H1 (cell line): ENCODE measurements around the gene ADH1A. TPM values are rescaled to one million over a fixed set of nuclear protein-coding genes. Genes with fewer than 3 reads are reported as not detected.

ENCODE experiments used
- CTCF ChIA-PET: fragments of 300-600 bp; sonication (Branson Sonifier 250); formaldehyde crosslinking; loops from one replicate; lab custom pipeline; 2021; ENCODE audit not compliant: partially characterized antibody; lab: Charles Lee
- POLR2A ChIA-PET: fragments of 300-600 bp; sonication (Branson Sonifier 250); formaldehyde crosslinking; loops from one replicate; lab custom pipeline; 2021; ENCODE audit warnings: inconsistent platforms; ENCODE audit not compliant: partially characterized antibody; lab: Charles Lee
- DNase-seq, 2 experiments: peaks; one replicate each; pipeline versions ENCODE4 v3.0.0 to v3.0.0-alpha.2; 2010 to 2022; ENCODE audit warnings: low spot score in 2 of 2, low read depth in 1 of 2, mixed read lengths in 1 of 2
- FAIRE-seq: peaks from 2 replicates; lab custom pipeline; 2011; peaks lifted over from hg19 to GRCh38; lab: Jason Lieb, UNC
- H2AFZ ChIP-seq: 2 replicates; pipeline ENCODE4 v1.8.1; 2012; ENCODE audit warnings: low read length, inconsistent platforms
- H2AK5ac ChIP-seq: 2 replicates; pipeline ENCODE4 v1.6.1; 2013; ENCODE audit warnings: low read depth, low read length
- H2BK120ac ChIP-seq: replicated peaks from 2 replicates; pipeline ENCODE3; 2013; ENCODE audit warnings: low read depth, low read length, inconsistent platforms
- H2BK12ac ChIP-seq: 2 replicates; pipeline ENCODE4 v1.6.1; 2013; ENCODE audit warnings: low read depth, low read length
- H2BK15ac ChIP-seq: 2 replicates; pipeline ENCODE4 v1.6.1; 2013; ENCODE audit warnings: low read length
- H2BK20ac ChIP-seq: 2 replicates; pipeline ENCODE4 v1.6.1; 2013; ENCODE audit warnings: low read length
- H2BK5ac ChIP-seq: 2 replicates; pipeline ENCODE4 v1.6.1; 2013; ENCODE audit warnings: low read depth, low read length
- H3K14ac ChIP-seq: 2 replicates; pipeline ENCODE4 v1.6.1; 2013; ENCODE audit warnings: inconsistent platforms; ENCODE audit not compliant: insufficient read length
- H3K18ac ChIP-seq: 2 replicates; pipeline ENCODE4 v1.6.1; 2013; ENCODE audit warnings: low read length; ENCODE audit errors: extremely low read depth
- H3K23ac ChIP-seq: 2 replicates; pipeline ENCODE4 v1.6.1; 2013; ENCODE audit warnings: inconsistent platforms; ENCODE audit not compliant: insufficient read length
- H3K23me2 ChIP-seq: 2 replicates; pipeline ENCODE4 v1.6.1; 2013; ENCODE audit warnings: low read depth, low read length
- H3K27ac ChIP-seq: 2 replicates; pipeline ENCODE4 v1.6.1; 2011; ENCODE audit warnings: low read depth, low read length, inconsistent platforms
- H3K27me3 ChIP-seq, 4 experiments: replicated peaks in 1 of 4; 1 replicate in 1 of 4; 2 replicates in 3 of 4; pipeline versions ENCODE4 v1.6.1 to v1.8.1; 2011 to 2013; ENCODE audit warnings: low read length in 3 of 4, mild to moderate bottlenecking in 3 of 4, inconsistent platforms in 2 of 4, mixed read lengths in 2 of 4, moderate library complexity in 1 of 4; ENCODE audit not compliant: control insufficient read depth in 3 of 4, insufficient read depth in 3 of 4; ENCODE audit errors: extremely low read depth in 1 of 4
- H3K36me3 ChIP-seq, 4 experiments: 2 replicates each; pipeline versions ENCODE4 v1.6.1 to v1.8.1; 2011 to 2013; ENCODE audit warnings: mild to moderate bottlenecking in 4 of 4, low read length in 3 of 4, moderate library complexity in 2 of 4, control low read depth in 1 of 4, inconsistent platforms in 1 of 4; ENCODE audit not compliant: insufficient read depth in 4 of 4, control insufficient read depth in 2 of 4
- H3K4ac ChIP-seq: replicated peaks from 2 replicates; pipeline ENCODE3; 2013; ENCODE audit warnings: low read length, low read depth, mixed read lengths, inconsistent platforms; ENCODE audit not compliant: insufficient read length
- H3K4me1 ChIP-seq, 4 experiments: replicated peaks in 1 of 4; 1 replicate in 1 of 4; 2 replicates in 3 of 4; pipeline versions ENCODE4 v1.6.1 to v1.8.1; 2011 to 2013; ENCODE audit warnings: low read length in 3 of 4, inconsistent platforms in 2 of 4, mixed read lengths in 1 of 4; ENCODE audit not compliant: insufficient read depth in 4 of 4, control insufficient read depth in 3 of 4
- H3K4me2 ChIP-seq, 2 experiments: 2 replicates each; pipeline versions ENCODE4 v1.6.1 to v1.8.1; 2011 to 2013; ENCODE audit warnings: low read depth in 2 of 2, low read length in 2 of 2, control low read depth in 1 of 2, inconsistent platforms in 1 of 2, mild to moderate bottlenecking in 1 of 2; ENCODE audit not compliant: insufficient read depth in 1 of 2
- H3K4me3 ChIP-seq, 4 experiments: fragments of 200-600, 300-600 bp in 1 of 4; sonication (generic), shearing (Covaris generic), sonication (Bioruptor Twin) in 1 of 4; 2 replicates each; pipeline versions ENCODE4 v1.5.1 to v1.8.1; 2011 to 2016; ENCODE audit warnings: low read length in 4 of 4, low read depth in 3 of 4, control low read depth in 2 of 4, inconsistent platforms in 2 of 4, mild to moderate bottlenecking in 2 of 4, mixed read lengths in 1 of 4, moderate library complexity in 1 of 4; ENCODE audit not compliant: insufficient read depth in 2 of 4; ENCODE audit errors: extremely low read depth in 1 of 4
- H3K56ac ChIP-seq: replicated peaks from 2 replicates; pipeline ENCODE3; 2013; ENCODE audit warnings: low read depth, mild to moderate bottlenecking, mixed read lengths, low read length, inconsistent platforms; ENCODE audit not compliant: insufficient read length
- H3K79me1 ChIP-seq: 2 replicates; pipeline ENCODE4 v1.6.1; 2013; ENCODE audit warnings: low read depth, low read length, control low read depth
- H3K79me2 ChIP-seq, 2 experiments: 2 replicates each; pipeline versions ENCODE4 v1.6.1 to v1.8.1; 2012 to 2013; ENCODE audit warnings: low read length in 2 of 2, mild to moderate bottlenecking in 2 of 2, inconsistent platforms in 1 of 2; ENCODE audit not compliant: insufficient read depth in 2 of 2, control insufficient read depth in 1 of 2
- H3K9ac ChIP-seq, 4 experiments: replicated peaks in 1 of 4; 1 replicate in 1 of 4; 2 replicates in 3 of 4; pipeline versions ENCODE4 v1.6.1 to v1.8.1; 2011 to 2013; ENCODE audit warnings: low read depth in 3 of 4, low read length in 3 of 4, control low read depth in 2 of 4, mild to moderate bottlenecking in 2 of 4, moderate library complexity in 2 of 4, inconsistent platforms in 1 of 4; ENCODE audit errors: extremely low read depth in 1 of 4
- H3K9me3 ChIP-seq, 2 experiments: 2 replicates each; pipeline versions ENCODE4 v1.6.1 to v1.8.1; 2012 to 2013; ENCODE audit warnings: mild to moderate bottlenecking in 2 of 2, moderate library complexity in 2 of 2, control low read depth in 1 of 2, inconsistent platforms in 1 of 2, low read depth in 1 of 2, low read length in 1 of 2, mixed read lengths in 1 of 2; ENCODE audit not compliant: insufficient read depth in 2 of 2
- H4K20me1 ChIP-seq, 2 experiments: replicated peaks in 1 of 2; 2 replicates each; pipeline versions ENCODE3 to v1.8.1; 2011 to 2013; ENCODE audit warnings: inconsistent platforms in 2 of 2, low read length in 2 of 2, mild to moderate bottlenecking in 1 of 2; ENCODE audit not compliant: insufficient read depth in 2 of 2, control insufficient read depth in 1 of 2
- H4K5ac ChIP-seq: 2 replicates; pipeline ENCODE4 v1.6.1; 2013; ENCODE audit warnings: low read length, low read depth, mixed read lengths, inconsistent platforms; ENCODE audit not compliant: insufficient read length
- H4K8ac ChIP-seq: 2 replicates; pipeline ENCODE4 v1.8.0; 2013; ENCODE audit warnings: mild to moderate bottlenecking, moderate library complexity, low read length, inconsistent platforms; ENCODE audit not compliant: insufficient read depth; ENCODE audit errors: extremely low read depth
- H4K91ac ChIP-seq: replicated peaks from 2 replicates; pipeline ENCODE3; 2013; ENCODE audit warnings: low read length, mixed read lengths, inconsistent platforms; ENCODE audit not compliant: insufficient read length
- CEBPB ChIP-seq: IDR thresholded peaks from 2 replicates; pipeline ENCODE4 v1.6.1; 2012; ENCODE audit warnings: low read depth, low read length
- CHD1 ChIP-seq: IDR thresholded peaks from 2 replicates; pipeline ENCODE4 v1.6.1; 2012; ENCODE audit warnings: low read depth, low read length, improper control_type of control experiment
- CHD2 ChIP-seq: IDR thresholded peaks from 2 replicates; pipeline ENCODE4 v1.6.1; 2012; ENCODE audit warnings: low read length, improper control_type of control experiment
- GTF2F1 ChIP-seq: IDR thresholded peaks from 2 replicates; pipeline ENCODE4 v1.6.1; 2012; ENCODE audit warnings: low read depth, low read length, improper control_type of control experiment, borderline replicate concordance
- JUN ChIP-seq: IDR thresholded peaks from 2 replicates; pipeline ENCODE4 v1.6.1; 2011; ENCODE audit warnings: low read depth, mild to moderate bottlenecking, improper control_type of control experiment, low read length
- KDM5A ChIP-seq: fragments of 200-600 bp; IDR thresholded peaks from 2 replicates; pipeline ENCODE4 v1.7.1; 2012; ENCODE audit warnings: mild to moderate bottlenecking, low read length, inconsistent platforms, mixed read lengths
- NANOG ChIP-seq: IDR thresholded peaks from 2 replicates; pipeline ENCODE4 v1.6.1; 2011; ENCODE audit warnings: low read length, low read depth, mild to moderate bottlenecking, inconsistent platforms; ENCODE audit not compliant: insufficient read depth, poor library complexity, severe bottlenecking
- NRF1 ChIP-seq: IDR thresholded peaks from 2 replicates; pipeline ENCODE4 v1.6.1; 2011; ENCODE audit warnings: mild to moderate bottlenecking, low read depth, low read length, improper control_type of control experiment
- PHF8 ChIP-seq: fragments of 200-600 bp; sonication (generic); conservative IDR thresholded peaks from 2 replicates; pipeline ENCODE4 v1.7.1; 2012; ENCODE audit warnings: low read depth, mild to moderate bottlenecking, inconsistent platforms, low read length, moderate library complexity
- POU5F1 ChIP-seq: IDR thresholded peaks from 2 replicates; pipeline ENCODE4 v1.6.1; 2011; ENCODE audit warnings: low read depth, mild to moderate bottlenecking, low read length, moderate library complexity
- RFX5 ChIP-seq: IDR thresholded peaks from 2 replicates; pipeline ENCODE4 v1.6.1; 2011; ENCODE audit warnings: low read depth, low read length, improper control_type of control experiment, borderline replicate concordance
- RXRA ChIP-seq: IDR thresholded peaks from 2 replicates; pipeline ENCODE4 v1.6.1; 2011; ENCODE audit warnings: low read depth, mild to moderate bottlenecking, low read length, moderate library complexity; ENCODE audit not compliant: insufficient read depth
- TCF12 ChIP-seq: IDR thresholded peaks from 2 replicates; pipeline ENCODE4 v1.6.1; 2011; ENCODE audit warnings: low read depth, mild to moderate bottlenecking, low read length
- ZNF274 ChIP-seq: IDR thresholded peaks from 2 replicates; pipeline ENCODE4 v1.7.0; 2012; ENCODE audit warnings: low read length, borderline replicate concordance; ENCODE audit errors: extremely low read depth
- WGBS, 2 experiments: shearing (Covaris generic) in 1 of 2; methylation state at CpG; one replicate each; pipeline versions ENCODE4 v1.1.6 to v1.1.7; 2013 to 2015; ENCODE audit warnings: low lambda C conversion rate in 2 of 2, mixed read lengths in 2 of 2, inconsistent platforms in 1 of 2, low coverage in 1 of 2, missing lambda C conversion rate in 1 of 2; ENCODE audit not compliant: insufficient replicate concordance in 2 of 2, insufficient coverage in 1 of 2, insufficient read length in 1 of 2; ENCODE audit errors: extremely low coverage in 1 of 2, missing lambda C conversion rate in 1 of 2; 5-methylcytosine and 5-hydroxymethylcytosine counted together
- polyA plus RNA-seq, 7 experiments: library from polyadenylated mRNA; depleted of rRNA in 3 of 7; stranded (reverse) in 5 of 7; unstranded in 2 of 7; fragments of >200 nt in 5 of 7; fragments of 200-250 nt in 2 of 7; gene quantifications; 1 replicate in 5 of 7; 2 replicates in 1 of 7; 4 replicates in 1 of 7; pipeline versions ENCODE4 v1.2.1 to v1.2.3, GENCODE V29; 2011 to 2013; ENCODE audit warnings: missing spikeins in 2 of 7, mixed read lengths in 2 of 7
- total RNA-seq: library from RNA; stranded (reverse); fragmentation: NEBNext Ultra II Directional; extraction: Animal tissue kit (Norgen Biotek cat#: 25700); gene quantifications from 2 replicates; pipeline ENCODE4 v1.2.1, GENCODE V29; 2021
- TF ChIP-seq, protein P1 (sequence below): IDR thresholded peaks from 2 replicates; pipeline ENCODE4 v1.6.1; 2012; ENCODE audit warnings: inconsistent platforms

Gene ADH1A
- total and polyA plus RNA-seq, 2 of the 8 experiments (the other 6 are each of a cell fraction or from before 2014, with no cell fraction given): not detected

DNA sequence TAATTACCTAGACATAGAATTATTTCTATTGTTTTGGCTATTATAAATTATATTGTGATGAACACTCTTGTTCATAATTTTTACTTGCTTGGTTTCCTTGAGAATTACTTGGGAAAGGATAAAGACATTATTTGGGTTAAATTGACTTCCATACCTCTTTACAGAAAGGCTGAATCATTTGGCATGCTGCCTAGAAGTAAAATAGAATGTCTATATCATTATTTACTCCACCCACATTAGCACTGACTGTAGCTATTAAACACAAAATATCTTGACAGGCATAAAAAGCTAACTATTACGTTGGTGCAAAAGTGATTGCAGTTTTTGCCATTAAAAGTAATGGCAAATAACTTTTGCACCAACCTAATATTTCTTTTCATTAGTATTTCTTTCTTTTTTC, 42.1 kb downstream of the ADH1A start:
- no peak overlapping the region for H2AFZ ChIP-seq
- H3K4me3 ChIP-seq: no peak overlapping the region
- ChIA-PET POLR2A (no interaction called here), CTCF (no interaction called here)
- 79% methylated on average over 1 of the region's 1 CpG; no CpG with 5 or more reads in 1 of the 2 experiments for WGBS, 2 experiments
- H3K23me2 ChIP-seq: no peaks in the 10 kb centered on the region
- no peak overlapping the region for H4K8ac ChIP-seq
- no peak overlapping the region for H3K14ac ChIP-seq
- H3K79me2 ChIP-seq: no peaks in the 10 kb centered on the region
- no peak overlapping the region for H3K4ac ChIP-seq
- no peak overlapping the region for H2BK120ac ChIP-seq
- no peak overlapping the region for H3K23ac ChIP-seq
- H4K20me1 ChIP-seq: no peaks in the 10 kb centered on the region
- no peak overlapping the region for H3K4me2 ChIP-seq
- no peak for DNase-seq
- H3K36me3 ChIP-seq: no peaks in the 10 kb centered on the region
- no peaks in the 10 kb centered on the region for H3K79me1 ChIP-seq
- no peak overlapping the region for H3K18ac ChIP-seq
- H2AK5ac ChIP-seq: no peak overlapping the region
- H2BK20ac ChIP-seq: no peak overlapping the region
- FAIRE-seq: no peak
- no peak overlapping the region for H3K27ac ChIP-seq
- no peak overlapping the region for H3K9ac ChIP-seq
- H2BK5ac ChIP-seq: no peak overlapping the region
- no peaks in the 10 kb centered on the region; a peak in 1 of 7 replicates for H3K4me1 ChIP-seq
- H3K56ac ChIP-seq: no peak overlapping the region
- no peak overlapping the region for H4K5ac ChIP-seq
- 0 out of 4 replicates have a peak, but pooled peaks cover 0 to 3% of the 10 kb centered on the region in 2 experiments for H3K9me3 ChIP-seq
- no peaks in the 10 kb centered on the region for H3K27me3 ChIP-seq
- H2BK12ac ChIP-seq: no peak overlapping the region
- no peak overlapping the region for H2BK15ac ChIP-seq
- no peak overlapping the region for H4K91ac ChIP-seq
- TF ChIP-seq TCF12: no peak
- no peak for TF ChIP-seq RFX5
- no peak for TF ChIP-seq CHD2
- no peak for TF ChIP-seq NANOG
- no peak for TF ChIP-seq CEBPB
- no peak for TF ChIP-seq JUN
- TF ChIP-seq ZNF274: no peak
- TF ChIP-seq NRF1: no peak
- TF ChIP-seq CHD1: no peak
- TF ChIP-seq PHF8: no peak
- TF ChIP-seq, protein P1, sequence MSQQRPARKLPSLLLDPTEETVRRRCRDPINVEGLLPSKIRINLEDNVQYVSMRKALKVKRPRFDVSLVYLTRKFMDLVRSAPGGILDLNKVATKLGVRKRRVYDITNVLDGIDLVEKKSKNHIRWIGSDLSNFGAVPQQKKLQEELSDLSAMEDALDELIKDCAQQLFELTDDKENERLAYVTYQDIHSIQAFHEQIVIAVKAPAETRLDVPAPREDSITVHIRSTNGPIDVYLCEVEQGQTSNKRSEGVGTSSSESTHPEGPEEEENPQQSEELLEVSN: no peak
- TF ChIP-seq RXRA: no peak
- no peak for TF ChIP-seq POU5F1
- TF ChIP-seq KDM5A: no peak
- TF ChIP-seq GTF2F1: no peak
